GM18505 (cell line): ENCODE data around the gene ARHGEF37.
"Not testable (repeated sequence)": the region's sequence is repeated elsewhere in the genome, so short reads cannot be mapped to it uniquely, and the experiment has no call there.

Experiments used
- ATAC-seq: cut with Tn5 transposase; IDR thresholded peaks from one replicate; pipeline ENCODE4 v1.9.1; 2021; ENCODE audit not compliant: unreplicated experiment
- POLR2A ChIP-seq: IDR thresholded peaks from 4 replicates; pipeline ENCODE4 v1.6.1; 2011; ENCODE audit warnings: borderline replicate concordance; ENCODE audit not compliant: insufficient read depth, insufficient read length; ENCODE audit errors: extremely low read depth

ARHGEF37 gene

DNA sequence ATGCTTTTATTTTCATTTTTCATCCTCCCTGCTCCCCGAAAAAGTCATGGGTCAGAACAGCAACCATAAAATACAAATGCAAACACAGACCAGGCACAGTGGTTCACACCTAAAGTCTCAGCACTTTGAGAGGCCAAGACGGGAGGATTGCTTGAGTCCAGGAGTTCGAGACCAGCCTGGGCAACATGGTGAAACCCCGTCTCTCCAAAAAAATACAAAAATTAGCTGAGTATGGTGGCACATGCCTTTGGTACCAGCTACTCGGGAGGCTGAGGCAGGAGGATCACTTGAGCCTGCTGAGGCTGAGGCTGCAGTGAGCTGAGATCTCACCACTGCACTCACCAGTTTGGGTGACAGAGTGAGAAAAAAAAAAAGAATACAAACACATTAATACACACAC is 60.3 kb downstream of the ARHGEF37 start:
- no peak for TF ChIP-seq POLR2A
- no peak for ATAC-seq

DNA sequence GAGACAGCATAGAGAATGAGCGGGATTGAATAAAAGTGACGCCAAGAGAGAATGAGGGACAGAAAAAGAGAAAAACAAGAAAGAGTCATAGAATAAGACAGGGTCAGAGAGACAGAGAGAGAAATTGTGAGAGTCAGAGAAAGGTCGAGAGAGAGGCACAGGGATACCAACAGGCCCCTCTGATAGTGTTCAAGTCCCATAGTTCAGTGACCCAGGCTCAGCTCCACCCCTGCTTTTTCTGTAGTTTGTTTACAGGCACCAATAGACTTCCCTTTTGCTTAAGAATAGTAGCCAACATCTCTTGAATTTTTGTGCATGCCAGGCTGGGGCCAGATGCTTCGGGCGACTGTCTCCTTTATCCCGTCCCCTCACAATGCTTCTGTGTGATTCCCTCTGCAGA is 62.5 kb downstream of the ARHGEF37 start:
- TF ChIP-seq POLR2A = no peak
- no peak for ATAC-seq

DNA sequence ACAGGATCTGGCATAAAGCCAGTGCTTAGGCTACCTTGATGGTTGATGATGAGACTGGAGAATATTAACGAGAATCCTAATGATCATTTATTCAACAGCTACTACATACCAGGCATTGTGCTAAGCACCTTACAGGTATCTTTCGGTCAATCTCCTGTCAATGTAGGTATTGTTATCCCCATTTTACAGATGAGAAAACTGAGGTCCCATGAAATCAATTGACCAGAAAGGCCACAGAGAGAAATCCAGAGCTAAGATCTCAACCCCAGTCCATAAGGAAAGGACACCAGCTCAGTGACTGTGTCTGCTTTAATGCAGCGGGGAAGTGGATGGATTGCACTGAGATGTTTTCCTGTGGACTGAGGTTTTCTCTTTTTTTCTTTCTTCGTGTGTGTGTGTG is 63.3 kb downstream of the ARHGEF37 start:
- no peak for TF ChIP-seq POLR2A
- ATAC-seq = no peak

DNA sequence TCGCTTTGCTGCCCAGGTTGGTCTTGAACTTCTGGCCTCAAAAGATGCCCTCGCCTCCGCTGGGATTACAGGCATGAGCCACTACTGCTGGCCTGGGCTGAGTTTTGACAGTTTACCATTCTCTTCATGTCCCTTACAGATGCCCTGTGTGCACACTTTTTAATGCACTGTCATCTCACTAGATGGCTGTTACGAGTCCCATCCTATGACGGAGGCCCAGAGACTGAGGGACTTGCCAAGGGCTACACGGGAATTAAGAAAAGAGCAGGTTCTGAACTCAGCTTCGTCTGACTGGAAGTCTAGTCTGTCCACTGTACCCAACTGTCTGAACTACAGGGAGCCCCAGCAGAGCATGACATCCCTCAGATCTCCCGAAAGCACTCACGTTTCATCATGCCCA is 63.9 kb downstream of the ARHGEF37 start:
- ATAC-seq = no peak
- TF ChIP-seq POLR2A = no peak

- ATAC-seq = no peak
- no peak for TF ChIP-seq POLR2A
Observed at GRCh38 chr5:149645725-149646124, 64.4 kb downstream of the ARHGEF37 start.

GRCh38 chr5:149646564-149646963 is 65.3 kb downstream of the ARHGEF37 start:
- ATAC-seq = no peak
- TF ChIP-seq POLR2A = no peak

GRCh38 chr5:149647334-149647733 is 66.0 kb downstream of the ARHGEF37 start:
- TF ChIP-seq POLR2A = no peak
- ATAC-seq = no peak

GRCh38 chr5:149648464-149649393 is 67.4 kb downstream of the ARHGEF37 start:
- ATAC-seq = not testable (repeated sequence)

- ATAC-seq = not testable (repeated sequence)
Observed at GRCh38 chr5:149649730-149650129, 68.4 kb downstream of the ARHGEF37 start.

GRCh38 chr5:149651686-149652085 is 70.4 kb downstream of the ARHGEF37 start:
- TF ChIP-seq POLR2A = no peak
- no peak for ATAC-seq

DNA sequence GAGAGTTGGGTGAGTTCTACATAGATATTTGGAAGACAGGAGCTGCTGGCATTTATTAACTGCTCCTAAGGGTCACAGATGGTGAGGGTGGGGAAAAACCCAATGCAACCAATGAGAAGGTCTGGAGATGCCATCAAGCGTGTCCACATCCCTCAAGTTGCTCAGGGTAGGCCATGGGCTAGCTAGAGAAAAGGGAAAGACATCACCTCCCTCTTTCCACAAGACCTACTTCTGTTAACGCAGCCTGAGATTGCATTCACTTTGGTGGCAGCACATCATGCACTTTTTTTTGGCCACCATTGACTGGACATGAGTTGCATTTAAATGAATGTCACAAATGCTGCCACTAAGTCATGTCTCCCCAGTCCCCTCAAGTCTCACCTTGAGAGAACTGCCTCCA is 71.4 kb downstream of the ARHGEF37 start:
- no peak for TF ChIP-seq POLR2A
- no peak for ATAC-seq

DNA sequence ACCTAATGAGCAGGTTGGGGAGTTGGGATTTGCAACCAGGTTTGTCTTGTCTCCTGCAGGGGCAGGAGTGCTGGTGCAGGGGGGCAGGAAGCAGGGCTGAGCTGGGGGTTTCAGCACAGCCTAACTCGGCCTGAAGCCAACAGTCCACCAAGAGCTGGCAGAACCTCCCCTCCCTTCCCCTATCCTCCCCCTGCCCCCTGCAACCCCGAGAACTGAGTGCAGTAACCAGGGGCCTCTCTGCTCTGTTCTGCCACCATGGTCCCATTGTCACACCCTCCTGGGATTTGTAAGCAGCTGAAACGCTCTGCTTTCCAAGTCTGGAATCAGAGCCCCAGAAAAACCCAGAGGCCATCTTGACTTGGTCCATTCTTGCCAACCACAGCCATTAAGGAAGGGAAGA is 72.9 kb downstream of the ARHGEF37 start:
- no peak for ATAC-seq
- TF ChIP-seq POLR2A = no peak

GRCh38 chr5:149654883-149655505 is 73.7 kb downstream of the ARHGEF37 start:
- ATAC-seq = no peak

GRCh38 chr5:149656576-149657182 is 75.4 kb downstream of the ARHGEF37 start:
- ATAC-seq = no peak
- TF ChIP-seq POLR2A = no peak

More at GRCh38 chr5:149654883-149655505, 73.7 kb downstream of the ARHGEF37 start:
- no peak for TF ChIP-seq POLR2A

- no peak for ATAC-seq
- no peak for TF ChIP-seq POLR2A
Observed at GRCh38 chr5:149657324-149657723, 76.0 kb downstream of the ARHGEF37 start.

- no peak for TF ChIP-seq POLR2A
- ATAC-seq = no peak
Observed at GRCh38 chr5:149658299-149658698, 77.0 kb downstream of the ARHGEF37 start.
